Heart right ventricle (tissue), 16 donors: ENCODE results near the gene CA12. TPM values are rescaled to one million over a fixed set of nuclear protein-coding genes. Genes with fewer than 3 reads are reported as not detected.
"Not testable (repeated sequence)": the region's sequence is repeated elsewhere in the genome, so short reads cannot be mapped to it uniquely, and the experiment has no call there.

Source experiments
- ATAC-seq, 8 donors: fragments of 200-7000 bp; cut with Tn5 transposase; one replicate each; pipeline ENCODE4 v1.9.1; 2020; ENCODE audit warnings: mild to moderate bottlenecking in 8 of 8, moderate library complexity in 8 of 8, moderate number of reproducible peaks in 1 of 8
- DNase-seq, 2 donors: peaks; one replicate each; pipeline ENCODE4 v3.0.0-alpha.2; 2020
- H3K27ac ChIP-seq, 10 donors: fragments of 200-600 bp; sonication (generic) in 2 of 10; one replicate each; pipeline versions ENCODE4 v1.5.0 to v1.8.0; 2020 to 2022; ENCODE audit warnings: mild to moderate bottlenecking in 3 of 10
- H3K27me3 ChIP-seq, 7 donors: fragments of 200-600 bp; one replicate each; pipeline ENCODE4 v1.8.0; 2021 to 2022; ENCODE audit warnings: mild to moderate bottlenecking in 2 of 7
- H3K36me3 ChIP-seq, 9 donors: fragments of 200-600 bp; sonication (generic) in 1 of 9; one replicate each; pipeline versions ENCODE4 v1.5.0 to v1.8.0; 2020 to 2022; ENCODE audit warnings: mild to moderate bottlenecking in 2 of 9
- H3K4me1 ChIP-seq, 9 donors: fragments of 200-600 bp; sonication (generic) in 1 of 9; one replicate each; pipeline versions ENCODE4 v1.5.0 to v1.8.0; 2020 to 2022; ENCODE audit warnings: mild to moderate bottlenecking in 4 of 9
- H3K4me3 ChIP-seq, 10 donors: fragments of 200-600 bp; sonication (generic) in 2 of 10; one replicate each; pipeline versions ENCODE4 v1.5.0 to v1.8.0; 2020 to 2022; ENCODE audit warnings: mild to moderate bottlenecking in 7 of 10, moderate library complexity in 2 of 10
- H3K9me3 ChIP-seq, 11 donors: fragments of 200-600 bp in 10 of 11; sonication (generic) in 2 of 11; one replicate each; pipeline versions ENCODE4 v1.5.0 to v1.8.0; 2013 to 2022; ENCODE audit warnings: mild to moderate bottlenecking in 2 of 11, control low read depth in 1 of 11, moderate library complexity in 1 of 11
- CTCF ChIP-seq, 9 donors: fragments of 200-600 bp; sonication (generic) in 2 of 9; IDR thresholded peaks; one replicate each; pipeline versions ENCODE4 v1.5.0 to v1.8.0; 2021 to 2022; ENCODE audit warnings: antibody characterized with exemption in 9 of 9, mild to moderate bottlenecking in 5 of 9, moderate library complexity in 1 of 9
- WGBS, 2 donors: extraction: QIAGEN DNeasy Blood & Tissue Kit; methylation state at CpG; one replicate each; pipeline ENCODE4 v1.1.7; 2013; ENCODE audit warnings: inconsistent platforms in 1 of 2; 5-methylcytosine and 5-hydroxymethylcytosine counted together
- intact Hi-C, 10 donors: fragments of 100-400 bp; cut with DNase I; formaldehyde crosslinking; loops; one replicate each; pipeline versions ENCODE4 v1.11.1 to v1.14.2; 2022
- polyA plus RNA-seq, 2 donors: library from polyadenylated mRNA; stranded (reverse); fragments of 200-250 nt; gene quantifications; one replicate each; pipeline ENCODE4 v1.2.3, GENCODE V29; 2013
- total RNA-seq, 10 donors: library from RNA; stranded (reverse); fragmentation: NEBNext Ultra II Directional in 3 of 10; extraction: Animal tissue kit (Norgen Biotek cat#: 25700) in 3 of 10; gene quantifications; one replicate each; pipeline versions ENCODE4 v1.2.1 to v1.2.4, GENCODE V29; 2021 to 2023
- donor health status: Arrhythmogenic right ventricular cardiomyopathy.
- donor health status: ischemic (EF 13 %, LVEDD 7.1; RV severe dilation, severe dysfunction).
- donor health status: healthy with polysubstance abuse.
- donor health status: DM: no; HTN: yes; CAD: no.
- donor health status: DM: no; HTN: no; CAD: no.
- donor health status: ischemic (EF 25% LVEDD 6.9; RV normal size, moderate dysfunction).
- donor health status: ischemic (EF 25% LVEDD 5.7; RV mildly dilated, moderate dysfunction).
- donor health status: healthy.
- donor health status: DM: yes; HTN: yes; CAD: no.
- donor health status: Ischemic cardiomyopathy.
- donor health status: ischemic (EF 35%, LVEDD 5.7; RV mildly dilated, moderate dysfunction).
- donor health status: nonischemic (EF 11% LVEDD 7.7; RV severe dilation, severe dysfunction).
- donor health status: DM: yes; HTN: yes; CAD: no.
- donor health status: PGD.
- donor health status: ischemic (EF 29% LVEDD 5.4; RV normal size, mild dysfunction).
- donor health status: nonischemic (EF 23%, LVEDD 6.1; RV moderate dilation, normal function).

CA12 gene
- total and polyA plus RNA-seq, 12 donors = 0.07 to 1.3 (median 0.15) TPM; not detected in 1

GRCh38 chr15:63417721-63418120 lies 36.1 kb upstream of the CA12 start:
- no peak for DNase-seq
- Histone ChIP-seq H3K4me3 (no peak overlapping the region), H3K4me1 (no peaks in the 10 kb centered on the region), H3K36me3 (no peaks in the 10 kb centered on the region), H3K27ac (no peak overlapping the region), H3K9me3 (no peaks in the 10 kb centered on the region), H3K27me3 (peaks cover 0 to 4% (median 0%) of the 10 kb centered on the region in 7 donors)
- intact Hi-C loops = no loop called here
- ATAC-seq = no peak
- 91% methylated on average over 4 of the region's 4 CpGs for WGBS, 2 donors
- no peak for TF ChIP-seq CTCF (IDR thresholded peaks at IDR 0.05)

GRCh38 chr15:63417274-63417673 lies 35.6 kb upstream of the CA12 start:
- 88 to 92% methylated on average over 21 of the region's 21 CpGs for WGBS, 2 donors
- H3K27me3 ChIP-seq, intact Hi-C loops: not testable (repeated sequence)

GRCh38 chr15:63414474-63415120 lies 33.0 kb upstream of the CA12 start:
- 94 to 97% methylated on average over 7 of the region's 7 CpGs for WGBS, 2 donors
- H3K4me3 ChIP-seq = no peak overlapping the region
- H3K27me3 ChIP-seq = peaks cover 0 to 4% (median 0%) of the 10 kb centered on the region in 7 donors
- H3K9me3 ChIP-seq = no peaks in the 10 kb centered on the region
- H3K27ac ChIP-seq = no peak overlapping the region
- H3K4me1 ChIP-seq = no peaks in the 10 kb centered on the region
- intact Hi-C loops = loop anchor here in 1 of 10 donors (5.0 kb wide), 1 partner anchor 102 kb away; no protein-coding TSS in a partner anchor
- TF ChIP-seq CTCF (IDR thresholded peaks at IDR 0.05) = no peak
- ATAC-seq (no peak), DNase-seq (no peak)
- H3K36me3 ChIP-seq = no peaks in the 10 kb centered on the region

More at GRCh38 chr15:63417274-63417673, 35.6 kb upstream of the CA12 start:
- not testable (repeated sequence) for H3K36me3 ChIP-seq, DNase-seq, H3K9me3 ChIP-seq, H3K4me1 ChIP-seq, ATAC-seq, H3K27ac ChIP-seq, H3K4me3 ChIP-seq

- ATAC-seq = no peak
- Histone ChIP-seq H3K4me3 (no peak overlapping the region), H3K4me1 (no peaks in the 10 kb centered on the region), H3K27ac (no peak overlapping the region), H3K36me3 (no peaks in the 10 kb centered on the region), H3K27me3 (peaks cover 0 to 4% (median 0%) of the 10 kb centered on the region in 7 donors), H3K9me3 (no peaks in the 10 kb centered on the region)
- 88 to 95% methylated on average over 7 of the region's 7 CpGs for WGBS, 2 donors
- no peak for TF ChIP-seq CTCF (IDR thresholded peaks at IDR 0.05)
- DNase-seq = no peak
- intact Hi-C loops = loop anchor here in 1 of 10 donors (5.0 kb wide), 1 partner anchor 100 kb away; no protein-coding TSS in a partner anchor
Measured at GRCh38 chr15:63412551-63412950, 30.9 kb upstream of the CA12 start.

- Histone ChIP-seq H3K36me3 (no peaks in the 10 kb centered on the region), H3K27ac (no peak overlapping the region), H3K27me3 (peaks cover 0 to 4% (median 0%) of the 10 kb centered on the region in 7 donors), H3K4me3 (no peak overlapping the region), H3K4me1 (no peaks in the 10 kb centered on the region), H3K9me3 (no peaks in the 10 kb centered on the region)
- intact Hi-C loops = loop anchor here in 1 of 10 donors (5.0 kb wide), 1 partner anchor 100 kb away; no protein-coding TSS in a partner anchor
- 89 to 91% methylated on average over 4 of the region's 4 CpGs for WGBS, 2 donors
- ATAC-seq = no peak
- DNase-seq = no peak
- TF ChIP-seq CTCF (IDR thresholded peaks at IDR 0.05) = no peak
Measured at GRCh38 chr15:63411866-63412265, 30.2 kb upstream of the CA12 start.
